ENCODE results near the gene LSM14A. TPM values are rescaled to one million over a fixed set of nuclear protein-coding genes. Genes with fewer than 3 reads are reported as not detected.

Gene LSM14A
- polyA plus RNA-seq, 1 donor = 105 TPM

DNA sequence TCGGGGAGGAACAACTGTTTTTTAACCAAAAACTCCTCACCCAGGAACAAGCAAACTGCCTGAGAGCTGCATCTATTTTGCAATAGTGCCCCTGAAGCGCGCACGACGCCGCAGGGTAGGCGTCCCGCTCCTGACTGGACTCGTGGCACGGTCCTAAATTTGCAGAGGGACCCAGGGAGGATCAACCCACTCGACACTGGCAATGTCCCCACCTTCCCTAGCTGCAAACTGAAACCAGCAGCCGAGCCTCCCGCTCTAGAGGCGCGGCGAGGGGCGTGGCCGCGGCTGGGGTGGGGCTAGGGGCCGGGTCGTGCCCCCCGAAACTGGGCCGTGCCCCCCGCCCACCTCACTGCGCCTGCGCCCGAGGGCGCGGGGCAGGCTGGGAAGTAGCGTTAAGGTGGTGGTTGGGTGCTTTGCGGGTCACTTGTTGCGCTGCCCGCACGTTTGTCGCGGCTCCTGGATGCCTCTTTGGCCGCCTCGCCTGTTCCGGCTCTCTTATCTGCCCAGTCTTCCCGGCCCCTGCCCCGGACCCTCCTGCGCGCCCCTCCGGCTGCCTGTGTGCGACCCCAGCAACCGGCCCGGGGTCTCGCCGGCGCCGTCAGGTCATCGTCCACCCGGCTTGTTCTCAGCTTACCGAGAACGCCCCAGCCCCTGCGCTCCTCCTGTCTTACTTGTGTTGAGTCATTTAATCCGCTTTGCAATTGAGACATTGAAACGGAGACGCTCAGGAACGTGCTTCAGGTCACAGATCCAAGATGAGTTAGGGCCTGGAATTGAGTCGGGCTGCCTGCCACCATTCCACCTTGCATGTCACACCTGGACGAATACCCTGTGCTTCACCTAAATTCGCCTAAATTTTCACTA, 37.9 kb upstream of the LSM14A start:
- peak overlapping the region; percentile 91 for H3K27ac ChIP-seq (ENCODE audit: low read length)
- no peaks in the 10 kb centered on the region for H3K9me3 ChIP-seq (ENCODE audit: control insufficient read depth, low read depth, low read length)
- H3K4me1 ChIP-seq (ENCODE audit: control insufficient read depth, insufficient read depth, low read length) = no peaks in the 10 kb centered on the region
- 0% methylated on average over 3 of the region's 63 CpGs for WGBS (ENCODE audit: insufficient coverage, low lambda C conversion rate)
- H3K36me3 ChIP-seq (ENCODE audit: control insufficient read depth, insufficient read depth, low read length) = no peaks in the 10 kb centered on the region
- H3K27me3 ChIP-seq (ENCODE audit: control insufficient read depth, insufficient read depth, low read length) = no peaks in the 10 kb centered on the region
- peak overlapping the region; percentile 79 for H3K4me3 ChIP-seq (ENCODE audit: low read length)
- DNase-seq = peak; percentile 90 to 93

DNA sequence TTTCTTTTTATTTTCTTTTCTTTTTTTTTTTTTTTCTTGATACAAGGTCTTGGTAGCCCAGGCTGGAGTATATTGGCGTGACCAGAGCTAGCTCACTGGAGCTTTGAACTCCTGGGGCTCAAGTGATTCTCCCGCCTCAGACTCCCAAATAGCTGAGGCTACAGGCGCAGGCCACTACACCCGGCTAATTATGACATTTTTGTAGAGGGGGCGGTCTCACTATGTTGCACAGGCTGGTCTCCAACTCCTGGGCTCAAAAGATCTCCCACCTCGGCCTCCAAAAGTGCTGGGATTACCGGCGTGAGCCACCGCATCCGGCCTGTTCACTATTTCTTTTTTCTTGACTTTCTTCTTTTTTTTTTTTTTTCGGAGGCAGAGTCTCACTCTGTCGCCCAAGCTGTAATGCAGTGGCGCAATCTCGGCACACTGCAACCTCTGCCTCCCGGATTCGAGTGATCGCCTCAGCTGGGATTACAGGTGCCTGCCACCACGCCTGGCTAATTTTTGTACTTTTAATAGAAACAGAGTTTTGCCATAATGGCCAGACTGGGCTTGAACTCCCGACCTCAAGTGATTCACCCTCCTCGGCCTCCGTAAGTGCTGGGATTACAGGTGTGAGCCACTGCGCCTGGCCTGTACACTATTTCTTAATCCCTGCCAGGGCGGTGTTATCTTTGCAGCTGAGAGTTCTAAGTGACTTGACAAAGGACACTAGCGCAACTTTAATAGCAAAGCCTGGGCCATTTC, 37.1 kb upstream of the LSM14A start:
- Histone ChIP-seq H3K4me1 (ENCODE audit: control insufficient read depth, insufficient read depth, low read length) (no peaks in the 10 kb centered on the region), H3K27me3 (ENCODE audit: control insufficient read depth, insufficient read depth, low read length) (no peaks in the 10 kb centered on the region), H3K36me3 (ENCODE audit: control insufficient read depth, insufficient read depth, low read length) (no peaks in the 10 kb centered on the region), H3K4me3 (ENCODE audit: low read length) (peak overlapping the region; percentile 79), H3K9me3 (ENCODE audit: control insufficient read depth, low read depth, low read length) (no peaks in the 10 kb centered on the region), H3K27ac (ENCODE audit: low read length) (peak overlapping the region; percentile 91)
- DNase-seq = no peak
- WGBS (ENCODE audit: insufficient coverage, low lambda C conversion rate) = 93% methylated on average over 3 of the region's 24 CpGs

DNA sequence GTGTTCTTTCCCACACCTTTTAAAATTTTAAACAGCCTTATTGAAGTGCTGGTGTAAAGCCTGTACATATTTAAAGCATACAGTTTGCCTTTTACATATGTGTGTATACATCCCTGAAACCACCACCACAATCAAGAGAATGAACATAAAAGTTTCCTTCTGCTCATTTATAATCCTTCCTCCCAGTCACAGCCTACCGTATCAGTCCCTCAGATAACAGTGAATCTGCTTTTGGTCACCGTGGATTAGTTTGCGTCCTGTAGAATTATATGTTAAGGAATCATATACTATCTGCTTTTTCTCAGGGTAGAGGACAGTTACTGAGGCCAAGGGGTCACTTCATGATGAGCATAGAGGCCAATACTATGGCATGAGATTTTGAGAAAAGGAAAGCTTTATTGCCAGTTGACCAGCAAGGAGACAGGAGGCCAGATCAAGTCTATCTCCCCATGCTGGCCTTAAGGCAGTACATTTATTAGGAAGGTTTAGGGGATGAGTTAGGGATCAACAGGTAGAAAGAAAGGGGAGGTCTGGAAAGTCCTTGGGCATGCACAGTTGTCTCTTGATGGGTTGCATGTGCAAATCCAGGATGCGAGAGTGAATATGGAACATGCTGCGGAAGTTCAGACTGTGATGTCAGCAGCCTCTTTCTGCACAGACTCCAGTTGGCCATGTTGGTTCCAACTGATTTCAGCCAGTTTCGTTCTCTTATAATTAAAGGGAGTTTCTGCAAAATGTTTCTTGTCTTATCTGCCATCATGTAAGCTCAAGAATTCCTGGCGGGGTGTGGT, 36.3 kb upstream of the LSM14A start:
- no peak for DNase-seq
- no peak overlapping the region for H3K27ac ChIP-seq (ENCODE audit: low read length)

DNA sequence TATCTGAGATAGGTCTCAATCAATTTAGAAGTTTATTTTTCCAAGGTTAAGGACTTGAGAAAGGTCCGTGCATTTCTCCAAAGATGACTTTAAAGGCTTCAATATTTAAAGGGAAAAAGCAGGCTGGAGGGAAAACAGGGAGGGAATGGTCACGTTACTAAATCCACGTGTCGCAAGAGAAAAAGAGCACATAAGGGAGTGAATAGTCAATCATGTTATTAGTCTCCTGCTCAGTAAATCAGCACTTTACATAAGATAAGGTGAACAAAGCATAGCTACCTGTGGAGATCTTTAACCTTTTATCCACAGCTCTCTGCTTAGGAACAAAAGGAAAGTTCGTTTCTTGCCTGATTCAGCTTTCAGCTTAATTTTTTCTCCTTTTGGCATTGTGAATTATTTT, 31.3 kb upstream of the LSM14A start:
- Histone ChIP-seq H3K4me3 (ENCODE audit: low read length) (no peak overlapping the region), H3K27ac (ENCODE audit: low read length) (peak overlapping the region; percentile 46), H3K9me3 (ENCODE audit: control insufficient read depth, low read depth, low read length) (no peaks in the 10 kb centered on the region), H3K27me3 (ENCODE audit: control insufficient read depth, insufficient read depth, low read length) (no peaks in the 10 kb centered on the region), H3K36me3 (ENCODE audit: control insufficient read depth, insufficient read depth, low read length) (no peaks in the 10 kb centered on the region), H3K4me1 (ENCODE audit: control insufficient read depth, insufficient read depth, low read length) (peaks cover 3% of the 10 kb centered on the region)
- 11% methylated on average over 5 of the region's 5 CpGs for WGBS (ENCODE audit: insufficient coverage, low lambda C conversion rate)
- DNase-seq = peak; percentile 31 to 66

More for the DNA sequence above, 36.3 kb upstream of the LSM14A start:
- peaks cover 3% of the 10 kb centered on the region for H3K4me1 ChIP-seq (ENCODE audit: control insufficient read depth, insufficient read depth, low read length)
- H3K36me3 ChIP-seq (ENCODE audit: control insufficient read depth, insufficient read depth, low read length) = no peaks in the 10 kb centered on the region
- WGBS (ENCODE audit: insufficient coverage, low lambda C conversion rate) = no CpG with 5 or more reads among the region's 7 CpGs
- H3K9me3 ChIP-seq (ENCODE audit: control insufficient read depth, low read depth, low read length) = no peaks in the 10 kb centered on the region
- no peaks in the 10 kb centered on the region for H3K27me3 ChIP-seq (ENCODE audit: control insufficient read depth, insufficient read depth, low read length)
- no peak overlapping the region for H3K4me3 ChIP-seq (ENCODE audit: low read length)

DNA sequence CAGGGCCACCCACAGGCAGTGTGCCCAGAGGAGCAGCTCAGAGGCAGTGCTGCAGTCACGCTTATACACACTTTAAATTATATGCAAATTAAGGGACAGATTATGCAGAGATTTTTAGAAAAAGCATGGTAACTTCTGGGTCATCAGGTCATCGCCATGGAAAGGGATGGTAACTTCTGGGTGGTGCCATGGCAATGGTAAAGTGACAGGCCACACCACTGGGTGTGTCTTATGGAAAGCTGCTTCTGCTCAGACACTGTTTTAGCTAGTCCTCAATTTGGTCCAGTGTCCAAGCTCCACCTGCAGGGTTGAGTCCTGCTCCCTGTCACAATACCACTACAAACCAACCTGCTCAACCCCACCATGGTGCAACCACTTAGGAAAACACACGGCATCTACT, 29.9 kb upstream of the LSM14A start:
- Histone ChIP-seq H3K36me3 (ENCODE audit: control insufficient read depth, insufficient read depth, low read length) (no peaks in the 10 kb centered on the region), H3K9me3 (ENCODE audit: control insufficient read depth, low read depth, low read length) (no peaks in the 10 kb centered on the region), H3K27me3 (ENCODE audit: control insufficient read depth, insufficient read depth, low read length) (no peaks in the 10 kb centered on the region), H3K4me1 (ENCODE audit: control insufficient read depth, insufficient read depth, low read length) (peaks cover 3% of the 10 kb centered on the region), H3K4me3 (ENCODE audit: low read length) (no peak overlapping the region), H3K27ac (ENCODE audit: low read length) (no peak overlapping the region)
- WGBS (ENCODE audit: insufficient coverage, low lambda C conversion rate) = no CpG with 5 or more reads among the region's 3 CpGs
- DNase-seq = no peak

DNA sequence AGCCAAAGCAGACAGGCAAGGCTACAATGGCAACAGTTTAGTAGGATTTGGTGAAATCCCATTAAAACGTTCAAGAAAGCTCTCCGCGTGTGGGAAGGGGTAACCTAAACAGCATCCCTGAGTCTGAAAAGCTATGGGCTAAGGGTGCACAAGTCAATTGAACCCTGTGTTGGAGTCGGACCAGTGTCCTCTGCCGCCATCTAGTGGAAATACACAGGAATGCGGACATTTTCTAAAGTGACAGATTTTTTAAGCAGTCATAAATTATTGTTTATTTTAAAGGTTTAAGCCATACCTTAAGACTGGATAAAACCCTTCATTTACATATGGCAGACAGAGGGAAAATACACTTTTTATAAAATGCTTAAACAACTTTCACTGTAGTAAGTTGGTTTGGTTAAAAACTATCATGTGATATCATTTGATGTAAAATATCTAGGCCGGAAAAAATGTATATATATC, 26.5 kb upstream of the LSM14A start:
- no peak overlapping the region for H3K4me3 ChIP-seq (ENCODE audit: low read length)
- peaks cover 2% of the 10 kb centered on the region for H3K4me1 ChIP-seq (ENCODE audit: control insufficient read depth, insufficient read depth, low read length)
- DNase-seq = peak; percentile 25 to 40
- no peaks in the 10 kb centered on the region for H3K36me3 ChIP-seq (ENCODE audit: control insufficient read depth, insufficient read depth, low read length)
- no peaks in the 10 kb centered on the region for H3K9me3 ChIP-seq (ENCODE audit: control insufficient read depth, low read depth, low read length)
- no CpG with 5 or more reads among the region's 7 CpGs for WGBS (ENCODE audit: insufficient coverage, low lambda C conversion rate)
- no peaks in the 10 kb centered on the region for H3K27me3 ChIP-seq (ENCODE audit: control insufficient read depth, insufficient read depth, low read length)
- H3K27ac ChIP-seq (ENCODE audit: low read length) = no peak overlapping the region

DNA sequence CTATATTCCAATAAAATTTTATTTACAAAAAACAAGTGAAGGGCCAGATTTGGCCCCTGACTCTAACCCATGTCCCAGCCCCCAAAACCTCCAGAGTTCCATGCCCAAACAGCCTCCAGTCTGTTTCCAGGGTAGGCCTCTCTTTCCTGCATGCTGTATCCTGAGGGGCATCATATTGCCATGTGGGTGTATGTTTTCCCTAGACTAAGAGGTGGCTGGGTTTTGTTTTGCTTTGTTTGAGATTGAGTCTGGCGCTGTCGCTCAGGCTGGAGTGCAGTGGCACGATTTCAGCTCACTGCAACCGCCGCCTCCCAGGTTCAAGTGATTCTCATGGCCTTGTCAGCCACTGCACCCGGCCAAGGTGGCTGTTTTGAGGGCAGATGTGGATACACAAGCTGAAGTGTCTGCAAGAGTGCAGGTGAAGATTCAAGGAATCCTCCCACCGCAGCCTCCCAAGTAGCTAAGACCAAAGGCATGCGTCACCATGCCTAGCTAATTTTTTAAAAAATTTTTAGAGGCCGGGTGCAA, 23.6 kb upstream of the LSM14A start:
- Histone ChIP-seq H3K27me3 (ENCODE audit: control insufficient read depth, insufficient read depth, low read length) (no peaks in the 10 kb centered on the region), H3K4me1 (ENCODE audit: control insufficient read depth, insufficient read depth, low read length) (no peaks in the 10 kb centered on the region), H3K9me3 (ENCODE audit: control insufficient read depth, low read depth, low read length) (no peaks in the 10 kb centered on the region), H3K4me3 (ENCODE audit: low read length) (no peak overlapping the region), H3K36me3 (ENCODE audit: control insufficient read depth, insufficient read depth, low read length) (no peaks in the 10 kb centered on the region), H3K27ac (ENCODE audit: low read length) (no peak overlapping the region)
- DNase-seq = no peak
- no CpG with 5 or more reads among the region's 9 CpGs for WGBS (ENCODE audit: insufficient coverage, low lambda C conversion rate)

DNA sequence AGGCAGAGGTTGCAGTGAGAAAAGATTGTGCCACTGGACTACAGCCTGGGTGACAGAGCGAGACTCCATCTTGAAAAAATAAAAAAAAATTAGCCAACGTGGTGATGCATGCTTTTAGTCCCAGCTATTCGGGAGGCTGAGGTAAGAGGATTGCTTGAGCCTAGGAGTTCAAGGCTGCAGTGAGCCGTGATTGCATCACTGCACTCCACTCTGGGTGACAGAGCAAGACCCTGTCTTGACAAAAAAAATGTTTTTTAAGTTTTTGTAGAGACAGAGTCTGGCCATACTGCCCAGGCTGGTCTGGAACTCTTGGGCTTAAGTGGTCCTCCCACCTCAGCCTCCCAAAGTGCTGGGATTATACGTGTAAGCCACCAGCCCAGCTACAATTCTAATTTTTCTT, 22.4 kb upstream of the LSM14A start:
- Histone ChIP-seq H3K4me3 (ENCODE audit: low read length) (no peak overlapping the region), H3K27me3 (ENCODE audit: control insufficient read depth, insufficient read depth, low read length) (no peaks in the 10 kb centered on the region), H3K36me3 (ENCODE audit: control insufficient read depth, insufficient read depth, low read length) (no peaks in the 10 kb centered on the region), H3K4me1 (ENCODE audit: control insufficient read depth, insufficient read depth, low read length) (no peaks in the 10 kb centered on the region), H3K27ac (ENCODE audit: low read length) (no peak overlapping the region), H3K9me3 (ENCODE audit: control insufficient read depth, low read depth, low read length) (no peaks in the 10 kb centered on the region)
- no CpG with 5 or more reads among the region's 5 CpGs for WGBS (ENCODE audit: insufficient coverage, low lambda C conversion rate)
- no peak for DNase-seq

DNA sequence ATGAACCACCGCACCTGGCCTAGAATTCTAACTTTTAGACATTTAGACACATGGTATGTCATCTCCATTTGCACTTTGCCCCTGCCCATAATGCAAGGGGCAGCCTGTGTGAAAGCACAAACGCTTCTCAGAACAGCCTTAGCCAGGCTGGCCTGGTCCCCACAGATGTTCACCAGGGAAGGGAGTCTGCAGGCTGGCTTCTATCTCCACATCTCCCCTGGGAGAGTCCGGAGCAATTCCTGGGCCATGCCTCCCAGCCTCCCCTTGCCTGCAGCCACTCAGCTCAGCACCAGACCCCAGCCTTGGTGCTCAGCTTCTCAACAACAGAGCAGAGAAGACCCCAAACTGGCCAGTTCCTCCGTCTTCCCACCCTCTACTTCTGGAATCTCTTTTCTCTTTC, 21.7 kb upstream of the LSM14A start:
- H3K9me3 ChIP-seq (ENCODE audit: control insufficient read depth, low read depth, low read length) = no peaks in the 10 kb centered on the region
- DNase-seq = no peak
- 100% methylated on average over 1 of the region's 4 CpGs for WGBS (ENCODE audit: insufficient coverage, low lambda C conversion rate)
- H3K27me3 ChIP-seq (ENCODE audit: control insufficient read depth, insufficient read depth, low read length) = no peaks in the 10 kb centered on the region
- H3K4me1 ChIP-seq (ENCODE audit: control insufficient read depth, insufficient read depth, low read length) = no peaks in the 10 kb centered on the region
- no peaks in the 10 kb centered on the region for H3K36me3 ChIP-seq (ENCODE audit: control insufficient read depth, insufficient read depth, low read length)
- H3K4me3 ChIP-seq (ENCODE audit: low read length) = no peak overlapping the region
- H3K27ac ChIP-seq (ENCODE audit: low read length) = no peak overlapping the region

DNA sequence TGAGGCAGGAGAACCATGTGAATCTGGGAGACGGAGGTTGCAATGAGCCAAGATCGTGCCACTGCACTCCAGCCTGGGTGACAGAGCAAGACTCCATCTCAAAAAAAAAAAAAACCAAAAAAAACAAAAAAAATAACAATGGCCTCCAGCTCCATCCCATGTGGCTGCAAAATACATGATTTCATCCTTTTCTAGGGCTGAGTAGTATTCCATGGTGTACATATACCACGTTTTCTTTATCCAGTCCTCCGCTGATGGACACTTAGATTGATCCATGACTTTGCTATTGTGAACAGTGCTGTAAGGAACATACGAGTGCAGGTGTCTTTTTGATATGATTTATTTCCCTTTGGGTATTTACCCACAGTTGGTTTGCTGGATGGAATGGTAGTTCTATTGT, 20.9 kb upstream of the LSM14A start:
- H3K4me1 ChIP-seq (ENCODE audit: control insufficient read depth, insufficient read depth, low read length) = no peaks in the 10 kb centered on the region
- no peaks in the 10 kb centered on the region for H3K27me3 ChIP-seq (ENCODE audit: control insufficient read depth, insufficient read depth, low read length)
- 100% methylated on average over 2 of the region's 5 CpGs for WGBS (ENCODE audit: insufficient coverage, low lambda C conversion rate)

More for the DNA sequence above, 20.9 kb upstream of the LSM14A start:
- Histone ChIP-seq H3K9me3 (ENCODE audit: control insufficient read depth, low read depth, low read length) (no peaks in the 10 kb centered on the region), H3K27ac (ENCODE audit: low read length) (no peak overlapping the region), H3K36me3 (ENCODE audit: control insufficient read depth, insufficient read depth, low read length) (no peaks in the 10 kb centered on the region), H3K4me3 (ENCODE audit: low read length) (no peak overlapping the region)
- DNase-seq = no peak
